ENCODE measurements around the gene NFKBIL1. TPM values are rescaled to one million over a fixed set of nuclear protein-coding genes. Genes with fewer than 3 reads are reported as not detected.

Gene NFKBIL1
- total and polyA plus RNA-seq, 2 of the 4 experiments (the other 2 are of a cell fraction): 7.8 to 10.8 TPM

GRCh38 chr6:31567531-31568370 lies 20.3 kb downstream of the NFKBIL1 start:
- WGBS, 2 experiments (ENCODE audit: extremely low coverage in 2 of 2, insufficient read length in 1 of 2): 23% methylated on average over 4 of the region's 9 CpGs; no CpG with 5 or more reads in 1 of the 2 experiments

More at GRCh38 chr6:31567531-31568370, 20.3 kb downstream of the NFKBIL1 start:
- CTCF ChIA-PET: interaction anchor here (0.5 to 1.2 kb wide), 2 partner anchors 31 to 571 kb away, joined by 3 to 4 read pairs; no protein-coding TSS in a partner anchor
- H2BK5ac ChIP-seq (ENCODE audit: low read depth, low read length, poor library complexity, severe bottlenecking): no peak overlapping the region
- H3K27ac ChIP-seq (ENCODE audit: insufficient read depth, low read length): no peak overlapping the region
- ATAC-seq (ENCODE audit: low read depth) (no peak), DNase-seq (no peak)
- BruUV-seq (replicated peaks): no TSS peak
- no peak overlapping the region for H3K14ac ChIP-seq (replicated peaks; ENCODE audit: low read depth, low read length)
- no peaks in the 10 kb centered on the region for H3K9me3 ChIP-seq (ENCODE audit: control insufficient read depth, insufficient read depth, low read length)
- H3K4me1 ChIP-seq (ENCODE audit: control insufficient read depth, insufficient read depth, low read length): no peaks in the 10 kb centered on the region; the same call in 1 of the 2 replicates
- POLR2A ChIA-PET (ENCODE audit: unreplicated experiment): no interaction called here
- H3K9me1 ChIP-seq (ENCODE audit: insufficient read depth, low read length): no peaks in the 10 kb centered on the region
- no peaks in the 10 kb centered on the region for H3K79me1 ChIP-seq (ENCODE audit: low read depth in 1 of 2, low read length in 2 of 2)
- peaks cover 23% of the 10 kb centered on the region for H3K27me3 ChIP-seq (ENCODE audit: control insufficient read depth, insufficient read depth, low read length)
- no peak overlapping the region for H3K4me2 ChIP-seq (ENCODE audit: low read depth, low read length)
- no peak overlapping the region for H3K4ac ChIP-seq (ENCODE audit: low read depth, low read length)
- no peaks in the 10 kb centered on the region for H3K36me3 ChIP-seq (ENCODE audit: control insufficient read depth, insufficient read depth, low read length)
- H2AK5ac ChIP-seq (ENCODE audit: low read depth, low read length): no peak overlapping the region
- H4K20me1 ChIP-seq (ENCODE audit: insufficient read depth, low read length): no peaks in the 10 kb centered on the region
- H4K5ac ChIP-seq (ENCODE audit: low read depth, low read length): no peak overlapping the region
- H2BK20ac ChIP-seq (ENCODE audit: low read depth, low read length): no peak overlapping the region
- no peak overlapping the region for H2AK9ac ChIP-seq (replicated peaks; ENCODE audit: low read depth, low read length, poor library complexity)
- intact Hi-C loops (cut with micrococcal nuclease) (no loop called here), dilution Hi-C loops (cut with HindIII; ENCODE audit: low sequenced_read_pairs, unreplicated experiment) (no loop called here), in situ Hi-C loops (cut with MboI; ENCODE audit: low sequenced_read_pairs) (no loop called here)
- H4K91ac ChIP-seq (ENCODE audit: insufficient read depth, low read depth, low read length): no peak overlapping the region
- H2BK120ac ChIP-seq (ENCODE audit: low read depth, low read length): no peak overlapping the region
- TF ChIP-seq RCOR1 (IDR thresholded peaks at IDR 0.05; ENCODE audit: insufficient replicate concordance, low read length) (no peak), MAFK (IDR thresholded peaks at IDR 0.05; ENCODE audit: low read depth, low read length) (peak; percentile 67)
- no peak overlapping the region for H2AFZ ChIP-seq (replicated peaks; ENCODE audit: low read length, poor library complexity)
- H3K9ac ChIP-seq (ENCODE audit: low read depth, low read length): no peak overlapping the region
- H3K23ac ChIP-seq (ENCODE audit: low read depth, low read length): no peak overlapping the region; the same call in 1 of the 2 replicates
- no peak overlapping the region for H3K56ac ChIP-seq (ENCODE audit: extremely low read depth, insufficient read depth, low read length)
- no peak overlapping the region for H4K8ac ChIP-seq (ENCODE audit: low read depth in 2 of 2, low read length in 2 of 2)
- no peak overlapping the region for H3K18ac ChIP-seq (ENCODE audit: low read depth, low read length)
- no peak overlapping the region for H3K4me3 ChIP-seq (ENCODE audit: insufficient read depth, low read depth, low read length)
- no peak overlapping the region for H2BK15ac ChIP-seq (ENCODE audit: low read depth, low read length)

Measured in IMR-90 (cell line).